Ureter (tissue), 1 donor: ENCODE results near the gene EMC1. TPM values are rescaled to one million over a fixed set of nuclear protein-coding genes. Genes with fewer than 3 reads are reported as not detected.
A peak's percentile ranks its signal among the peaks of the same experiment; 100 is the strongest.
"Not testable (repeated sequence)": the region's sequence is repeated elsewhere in the genome, so short reads cannot be mapped to it uniquely, and the experiment has no call there.

ENCODE experiments used
- DNase-seq: peaks from one replicate; pipeline ENCODE4 v3.0.0-alpha.2; 2020; ENCODE audit warnings: low spot score
- total RNA-seq: library from RNA; stranded (reverse); gene quantifications from one replicate; pipeline ENCODE4 v1.2.4, GENCODE V29; 2023
- donor health status: DM: yes; HTN: yes; CAD: no.

The EMC1 gene
- total RNA-seq = 54.6 TPM

GRCh38 chr1:19251305-19252196 lies at the start of gene EMC1, which contains the start of gene MRTO4:
Gene EMC1, minus strand, starts transcription at chr1:19251524. Its CDS starts 15 bp downstream, at chr1:19251509.
Gene MRTO4, plus strand, starts transcription at chr1:19251805. Its CDS starts 31 bp downstream, at chr1:19251836.
- DNase-seq = peak; percentile 82

DNA sequence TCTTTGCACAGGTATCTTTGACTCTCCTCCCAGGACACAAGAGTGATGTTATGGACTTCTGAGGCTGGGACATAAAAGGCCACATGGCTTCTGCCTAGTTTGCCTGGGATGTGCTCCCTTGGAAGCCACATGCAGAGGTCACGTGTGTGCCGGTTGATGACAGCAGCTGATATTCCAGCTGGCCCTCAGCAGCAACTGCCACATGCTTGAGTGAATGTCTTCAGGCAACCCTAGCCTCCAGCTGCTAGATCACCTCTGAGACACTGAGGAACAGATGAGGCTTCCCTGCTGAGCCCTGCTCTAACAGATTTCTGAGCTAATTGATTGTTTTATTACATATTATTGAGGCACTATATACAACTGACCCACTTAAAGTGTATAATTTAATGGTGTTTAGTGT lies 48.9 kb upstream of the EMC1 start:
- DNase-seq = no peak

DNA sequence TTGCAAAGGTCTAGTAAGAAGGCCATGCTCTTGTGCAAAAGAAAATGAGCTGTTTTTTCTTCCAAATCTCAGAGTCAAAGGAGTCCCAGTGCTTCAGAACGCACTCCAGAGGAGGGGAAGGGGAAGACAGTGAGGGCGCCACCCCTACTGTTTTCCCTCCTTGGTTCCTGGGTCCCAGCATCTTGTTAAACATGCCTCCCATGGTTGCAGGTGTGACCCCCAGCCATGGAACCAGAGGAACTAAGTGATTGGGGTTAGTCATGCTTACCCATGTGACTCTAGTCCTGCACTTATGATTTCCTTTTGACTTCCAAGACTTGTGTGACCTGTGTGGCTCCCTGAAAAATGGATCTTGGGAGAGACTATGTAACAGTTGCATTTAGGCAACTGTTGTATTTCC lies 43.3 kb upstream of the EMC1 start:
- no peak for DNase-seq

GRCh38 chr1:19289244-19289643 lies 37.9 kb upstream of the EMC1 start:
- no peak for DNase-seq

DNA sequence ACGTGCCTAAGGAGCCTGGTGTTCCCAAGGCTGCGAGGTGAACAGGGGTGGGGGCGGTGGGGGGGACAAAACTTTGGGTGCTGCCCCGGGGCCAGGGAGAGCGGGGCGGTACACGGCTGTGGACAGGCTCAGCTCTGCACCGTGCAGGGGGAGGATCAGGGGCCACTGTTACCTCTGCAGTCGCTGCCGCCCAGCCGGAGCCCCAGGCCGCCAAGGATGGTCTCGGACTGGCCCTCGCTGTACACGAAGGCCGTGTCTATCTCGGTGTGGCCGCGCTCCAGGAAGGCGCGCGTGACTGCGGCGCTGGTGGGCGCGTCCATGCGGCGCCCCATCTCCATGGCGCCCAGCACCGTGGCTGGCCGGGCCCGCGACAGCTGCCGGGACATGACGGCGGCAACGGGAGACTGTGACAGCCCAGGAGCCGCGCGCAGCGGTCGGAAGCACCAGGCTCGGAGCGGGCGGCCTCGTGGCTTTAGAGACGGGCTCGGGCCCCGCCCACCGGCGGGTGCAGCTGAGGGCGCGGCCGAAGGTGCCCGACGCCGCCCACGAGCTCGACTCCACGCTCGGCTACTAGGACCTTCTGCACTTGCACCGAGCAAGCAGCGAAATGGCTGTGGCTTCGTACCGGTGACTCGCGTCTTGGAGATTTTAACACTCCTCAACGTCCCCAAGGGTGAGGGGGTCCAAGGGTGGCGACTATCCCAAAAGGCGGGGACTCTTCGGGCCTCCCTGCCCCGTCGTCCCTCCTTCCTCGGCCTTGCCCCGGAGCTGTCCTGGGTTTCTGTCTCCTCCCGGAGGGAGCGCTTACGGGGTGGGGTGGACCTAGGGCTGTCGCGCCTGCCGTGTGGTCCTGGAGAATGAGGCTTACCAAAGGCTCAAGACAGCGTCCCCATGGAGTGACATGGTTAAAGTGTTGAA lies 37.3 kb upstream of the EMC1 start, which contains the start of gene AKR7A3:
Gene AKR7A3 (minus strand): TSS at position 447 of the 918 bp plus-strand sequence. CDS start 61 bp downstream, at position 386.
- not testable (repeated sequence) for DNase-seq

DNA sequence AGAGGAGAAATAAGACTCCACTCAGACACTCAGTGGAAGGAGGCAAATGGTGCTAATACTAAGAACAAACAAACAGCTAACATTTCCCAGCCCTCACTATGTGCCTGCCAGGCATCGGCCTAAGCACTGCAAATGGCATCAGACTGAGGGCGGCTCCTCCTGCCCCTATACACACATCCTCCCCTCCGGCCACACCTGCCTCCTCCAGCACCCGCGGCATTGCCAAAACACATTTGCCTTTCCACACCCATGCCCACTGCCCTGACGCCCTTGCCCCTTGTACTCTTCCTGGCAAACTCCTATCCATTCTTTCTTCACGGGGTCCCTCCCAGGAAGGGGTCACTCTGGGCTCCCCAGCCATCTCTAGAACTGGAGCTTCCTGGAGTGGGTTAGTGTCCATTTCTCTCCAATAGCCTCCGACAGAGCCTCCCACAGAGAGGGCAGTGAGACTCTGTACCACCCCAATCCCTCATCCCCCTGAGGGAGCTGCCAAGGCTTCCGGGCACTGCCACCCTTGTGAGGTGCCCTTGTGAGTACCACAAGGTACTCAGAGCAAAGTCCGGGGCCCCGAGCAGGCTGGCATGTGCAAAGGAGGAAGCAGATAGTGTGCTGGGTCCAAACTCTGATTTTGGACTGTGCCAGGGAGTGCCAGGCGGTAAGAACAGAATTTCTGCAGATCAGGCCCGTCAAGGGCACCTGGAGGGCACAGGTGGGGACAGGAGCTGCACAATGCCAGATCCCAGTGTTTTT lies 36.3 kb upstream of the EMC1 start:
- no peak for DNase-seq

GRCh38 chr1:19285807-19286206 lies 34.5 kb upstream of the EMC1 start:
- DNase-seq = not testable (repeated sequence)

- not testable (repeated sequence) for DNase-seq
Measured at GRCh38 chr1:19285366-19285765, 34.0 kb upstream of the EMC1 start.

DNA sequence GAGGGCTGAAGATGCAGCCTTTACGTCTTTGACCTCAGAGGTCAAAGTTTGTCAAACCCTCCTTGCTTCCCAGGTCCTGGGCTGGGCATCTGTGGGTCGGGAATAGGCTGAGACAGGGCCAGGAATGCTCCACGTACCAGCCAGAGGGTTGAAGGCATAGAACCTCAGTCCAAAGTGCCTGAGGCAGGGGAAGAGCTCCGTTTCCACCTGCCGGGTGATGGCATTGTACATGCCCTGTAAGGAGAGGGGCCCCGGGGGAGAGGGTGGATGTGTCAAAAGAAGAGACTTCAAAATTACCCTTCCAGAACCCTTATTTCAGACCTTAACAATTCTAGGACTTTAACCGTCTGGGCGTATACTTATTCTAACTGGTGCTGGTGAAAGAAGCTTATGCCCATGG lies 33.6 kb upstream of the EMC1 start:
- no peak for DNase-seq

DNA sequence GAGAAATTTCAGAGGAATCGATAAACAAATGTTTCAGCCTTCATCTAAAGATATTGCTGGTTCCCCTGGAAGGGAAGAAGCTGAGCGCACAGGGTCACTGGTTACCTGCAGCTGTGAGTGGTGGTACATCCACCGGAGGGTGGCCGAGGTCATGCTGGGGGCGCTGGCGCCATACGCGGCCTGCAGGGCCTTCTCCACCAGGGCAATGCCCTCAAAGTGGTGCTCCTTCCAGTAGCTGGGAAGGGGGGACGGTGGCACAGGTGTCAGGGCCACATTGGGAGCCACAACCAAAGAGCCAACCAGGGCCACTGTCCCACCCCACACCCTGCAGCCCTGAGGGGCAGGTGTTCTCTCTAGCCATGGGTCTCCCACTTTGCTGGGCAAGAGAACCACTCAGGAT lies 32.6 kb upstream of the EMC1 start:
- no peak for DNase-seq

GRCh38 chr1:19274636-19275035 lies 23.3 kb upstream of the EMC1 start:
- no peak for DNase-seq

- not testable (repeated sequence) for DNase-seq
Measured at GRCh38 chr1:19273844-19274531, 22.7 kb upstream of the EMC1 start.

GRCh38 chr1:19273106-19273843 lies 22.0 kb upstream of the EMC1 start:
- no peak for DNase-seq

DNA sequence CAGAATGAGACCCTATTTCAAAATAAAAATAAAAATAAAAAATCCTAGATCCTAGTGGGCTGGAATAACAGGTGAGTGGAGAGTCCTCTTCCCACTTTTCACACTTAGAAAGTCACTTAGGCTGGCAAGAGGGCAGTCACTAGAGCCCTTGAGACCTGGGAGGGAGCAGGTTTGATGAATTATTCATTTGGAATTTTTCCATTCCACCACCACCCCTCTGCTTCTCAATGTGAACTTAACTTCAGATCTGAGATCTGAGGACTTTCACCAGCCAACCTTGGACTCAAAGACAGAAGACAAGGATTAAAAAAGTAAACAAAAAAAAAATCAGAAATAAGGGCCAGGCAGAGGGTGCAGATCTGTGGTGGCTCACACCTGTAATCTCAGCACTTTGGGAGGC lies 20.7 kb upstream of the EMC1 start:
- DNase-seq = no peak

GRCh38 chr1:19270343-19270730 lies 19.0 kb upstream of the EMC1 start:
- not testable (repeated sequence) for DNase-seq

- DNase-seq = not testable (repeated sequence)
Measured at GRCh38 chr1:19269427-19270342, 18.4 kb upstream of the EMC1 start.

DNA sequence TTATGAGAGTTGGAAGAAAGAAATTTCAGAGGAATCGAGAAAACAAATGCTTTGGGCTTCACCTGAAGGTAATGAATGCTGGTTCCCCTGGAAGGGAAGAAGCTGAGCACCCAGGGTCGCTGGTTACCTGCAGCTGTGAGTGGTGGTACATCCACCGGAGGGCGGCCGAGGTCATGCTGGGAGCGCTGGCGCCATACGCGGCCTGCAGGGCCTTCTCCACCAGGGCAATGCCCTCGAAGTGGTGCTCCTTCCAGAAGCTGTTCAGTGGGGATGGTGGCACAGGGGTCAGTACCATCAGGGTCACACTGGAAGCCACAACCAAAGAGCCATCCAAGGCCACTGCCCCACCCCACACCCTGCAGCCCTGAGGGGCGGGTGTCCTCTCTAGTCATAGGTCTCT lies 17.1 kb upstream of the EMC1 start:
- no peak for DNase-seq

GRCh38 chr1:19262744-19263143 lies 11.4 kb upstream of the EMC1 start:
- no peak for DNase-seq

DNA sequence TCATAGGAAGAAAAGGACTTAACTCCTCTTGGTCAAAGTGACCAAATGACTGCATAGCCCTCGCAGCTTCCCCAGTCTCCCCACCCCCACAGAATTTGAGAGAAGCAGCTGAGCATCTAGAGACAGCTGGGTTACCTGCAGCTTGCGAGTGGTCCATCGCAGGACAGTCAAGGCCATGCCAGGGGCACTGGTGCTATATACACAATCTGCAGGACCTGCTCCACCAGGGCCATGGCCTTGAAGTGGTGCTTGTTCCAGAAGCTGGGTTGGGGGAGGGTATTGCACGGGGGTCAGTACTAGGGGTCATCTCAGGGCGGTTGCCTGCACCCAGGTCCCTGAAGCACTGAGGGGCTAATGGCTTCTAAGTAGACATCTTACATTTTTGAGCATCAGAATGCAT lies 10.7 kb upstream of the EMC1 start:
- no peak for DNase-seq
